Measurements from ENCODE around the gene RIPOR2. TPM values are rescaled to one million over a fixed set of nuclear protein-coding genes. Genes with fewer than 3 reads are reported as not detected.

The RIPOR2 gene
- total and polyA plus RNA-seq, 4 donors = 1.6 to 10.9 (median 3.7) TPM

DNA sequence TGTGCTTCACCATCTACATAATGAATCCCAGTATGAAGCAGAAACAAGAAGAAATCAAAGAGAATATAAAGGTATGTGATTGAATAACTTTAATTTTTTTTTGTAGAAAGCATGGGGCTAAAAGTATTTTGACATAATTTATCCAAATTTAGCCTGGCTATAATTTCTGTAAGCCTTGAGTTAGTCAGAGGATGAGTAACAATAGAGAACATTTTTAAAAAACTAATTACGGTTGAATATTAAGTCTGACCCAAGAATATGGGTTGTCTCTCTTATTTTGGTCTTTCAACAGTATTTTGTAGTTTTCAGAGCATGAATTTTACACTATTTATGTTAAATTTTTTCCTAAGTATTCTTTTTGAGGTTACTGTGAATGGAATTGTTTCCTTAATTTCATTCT lies 158.5 kb downstream of the RIPOR2 start:
- Histone ChIP-seq H3K36me3 (ENCODE audit: control insufficient read depth in 4 of 4, insufficient read depth in 3 of 4, low read depth in 1 of 4, low read length in 3 of 4) (peaks cover 0 to 4% (median 2%) of the 10 kb centered on the region in 4 donors), H3K4me3 (ENCODE audit: low read depth in 1 of 3, low read length in 3 of 3) (no peak overlapping the region), H3K9me3 (ENCODE audit: control insufficient read depth in 4 of 4, low read length in 3 of 4) (no peaks in the 10 kb centered on the region), H3K9ac (ENCODE audit: low read depth in 1 of 2, low read length in 2 of 2) (no peak overlapping the region), H3K27me3 (ENCODE audit: control insufficient read depth in 4 of 4, insufficient read depth in 4 of 4, low read length in 3 of 4) (no peaks in the 10 kb centered on the region), H3K4me1 (ENCODE audit: control insufficient read depth in 4 of 4, insufficient read depth in 4 of 4, low read length in 3 of 4) (peaks cover 5 to 30% (median 16%) of the 10 kb centered on the region in 4 donors), H3K27ac (ENCODE audit: low read depth in 1 of 2, low read length in 2 of 2) (no peak overlapping the region)
- TF ChIP-seq SP1 (IDR thresholded peaks at IDR 0.05) (no peak), MAX (IDR thresholded peaks at IDR 0.05) (no peak), RAD21 (IDR thresholded peaks at IDR 0.05) (no peak), EGR1 (IDR thresholded peaks at IDR 0.05; ENCODE audit: low read depth in 2 of 2) (no peak), HNF4A (conservative IDR thresholded peaks at IDR 0.05) (no peak), TAF1 (conservative IDR thresholded peaks at IDR 0.05) (no peak), YY1 (IDR thresholded peaks at IDR 0.05) (no peak), FOXA2 (IDR thresholded peaks at IDR 0.05) (no peak), FOXA1 (IDR thresholded peaks at IDR 0.05) (no peak), NR2F2 (IDR thresholded peaks at IDR 0.05) (no peak), GABPA (IDR thresholded peaks at IDR 0.05 in 1 of 2, conservative IDR thresholded peaks at IDR 0.05 in 1 of 2) (no peak), HNF4G (IDR thresholded peaks at IDR 0.05) (no peak), RXRA (IDR thresholded peaks at IDR 0.05) (no peak), JUND (IDR thresholded peaks at IDR 0.05) (no peak)
- TF ChIP-seq, protein P1, sequence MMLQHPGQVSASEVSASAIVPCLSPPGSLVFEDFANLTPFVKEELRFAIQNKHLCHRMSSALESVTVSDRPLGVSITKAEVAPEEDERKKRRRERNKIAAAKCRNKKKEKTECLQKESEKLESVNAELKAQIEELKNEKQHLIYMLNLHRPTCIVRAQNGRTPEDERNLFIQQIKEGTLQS (IDR thresholded peaks at IDR 0.05) = no peak
- TF ChIP-seq, protein P2, sequence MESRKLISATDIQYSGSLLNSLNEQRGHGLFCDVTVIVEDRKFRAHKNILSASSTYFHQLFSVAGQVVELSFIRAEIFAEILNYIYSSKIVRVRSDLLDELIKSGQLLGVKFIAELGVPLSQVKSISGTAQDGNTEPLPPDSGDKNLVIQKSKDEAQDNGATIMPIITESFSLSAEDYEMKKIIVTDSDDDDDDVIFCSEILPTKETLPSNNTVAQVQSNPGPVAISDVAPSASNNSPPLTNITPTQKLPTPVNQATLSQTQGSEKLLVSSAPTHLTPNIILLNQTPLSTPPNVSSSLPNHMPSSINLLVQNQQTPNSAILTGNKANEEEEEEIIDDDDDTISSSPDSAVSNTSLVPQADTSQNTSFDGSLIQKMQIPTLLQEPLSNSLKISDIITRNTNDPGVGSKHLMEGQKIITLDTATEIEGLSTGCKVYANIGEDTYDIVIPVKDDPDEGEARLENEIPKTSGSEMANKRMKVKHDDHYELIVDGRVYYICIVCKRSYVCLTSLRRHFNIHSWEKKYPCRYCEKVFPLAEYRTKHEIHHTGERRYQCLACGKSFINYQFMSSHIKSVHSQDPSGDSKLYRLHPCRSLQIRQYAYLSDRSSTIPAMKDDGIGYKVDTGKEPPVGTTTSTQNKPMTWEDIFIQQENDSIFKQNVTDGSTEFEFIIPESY (IDR thresholded peaks at IDR 0.05) = no peak
- TF ChIP-seq, protein P3, sequence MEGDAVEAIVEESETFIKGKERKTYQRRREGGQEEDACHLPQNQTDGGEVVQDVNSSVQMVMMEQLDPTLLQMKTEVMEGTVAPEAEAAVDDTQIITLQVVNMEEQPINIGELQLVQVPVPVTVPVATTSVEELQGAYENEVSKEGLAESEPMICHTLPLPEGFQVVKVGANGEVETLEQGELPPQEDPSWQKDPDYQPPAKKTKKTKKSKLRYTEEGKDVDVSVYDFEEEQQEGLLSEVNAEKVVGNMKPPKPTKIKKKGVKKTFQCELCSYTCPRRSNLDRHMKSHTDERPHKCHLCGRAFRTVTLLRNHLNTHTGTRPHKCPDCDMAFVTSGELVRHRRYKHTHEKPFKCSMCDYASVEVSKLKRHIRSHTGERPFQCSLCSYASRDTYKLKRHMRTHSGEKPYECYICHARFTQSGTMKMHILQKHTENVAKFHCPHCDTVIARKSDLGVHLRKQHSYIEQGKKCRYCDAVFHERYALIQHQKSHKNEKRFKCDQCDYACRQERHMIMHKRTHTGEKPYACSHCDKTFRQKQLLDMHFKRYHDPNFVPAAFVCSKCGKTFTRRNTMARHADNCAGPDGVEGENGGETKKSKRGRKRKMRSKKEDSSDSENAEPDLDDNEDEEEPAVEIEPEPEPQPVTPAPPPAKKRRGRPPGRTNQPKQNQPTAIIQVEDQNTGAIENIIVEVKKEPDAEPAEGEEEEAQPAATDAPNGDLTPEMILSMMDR (IDR thresholded peaks at IDR 0.05; ENCODE audit: low read depth, low read length, missing input control) = no peak
- TF ChIP-seq, protein P4, sequence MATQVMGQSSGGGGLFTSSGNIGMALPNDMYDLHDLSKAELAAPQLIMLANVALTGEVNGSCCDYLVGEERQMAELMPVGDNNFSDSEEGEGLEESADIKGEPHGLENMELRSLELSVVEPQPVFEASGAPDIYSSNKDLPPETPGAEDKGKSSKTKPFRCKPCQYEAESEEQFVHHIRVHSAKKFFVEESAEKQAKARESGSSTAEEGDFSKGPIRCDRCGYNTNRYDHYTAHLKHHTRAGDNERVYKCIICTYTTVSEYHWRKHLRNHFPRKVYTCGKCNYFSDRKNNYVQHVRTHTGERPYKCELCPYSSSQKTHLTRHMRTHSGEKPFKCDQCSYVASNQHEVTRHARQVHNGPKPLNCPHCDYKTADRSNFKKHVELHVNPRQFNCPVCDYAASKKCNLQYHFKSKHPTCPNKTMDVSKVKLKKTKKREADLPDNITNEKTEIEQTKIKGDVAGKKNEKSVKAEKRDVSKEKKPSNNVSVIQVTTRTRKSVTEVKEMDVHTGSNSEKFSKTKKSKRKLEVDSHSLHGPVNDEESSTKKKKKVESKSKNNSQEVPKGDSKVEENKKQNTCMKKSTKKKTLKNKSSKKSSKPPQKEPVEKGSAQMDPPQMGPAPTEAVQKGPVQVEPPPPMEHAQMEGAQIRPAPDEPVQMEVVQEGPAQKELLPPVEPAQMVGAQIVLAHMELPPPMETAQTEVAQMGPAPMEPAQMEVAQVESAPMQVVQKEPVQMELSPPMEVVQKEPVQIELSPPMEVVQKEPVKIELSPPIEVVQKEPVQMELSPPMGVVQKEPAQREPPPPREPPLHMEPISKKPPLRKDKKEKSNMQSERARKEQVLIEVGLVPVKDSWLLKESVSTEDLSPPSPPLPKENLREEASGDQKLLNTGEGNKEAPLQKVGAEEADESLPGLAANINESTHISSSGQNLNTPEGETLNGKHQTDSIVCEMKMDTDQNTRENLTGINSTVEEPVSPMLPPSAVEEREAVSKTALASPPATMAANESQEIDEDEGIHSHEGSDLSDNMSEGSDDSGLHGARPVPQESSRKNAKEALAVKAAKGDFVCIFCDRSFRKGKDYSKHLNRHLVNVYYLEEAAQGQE (IDR thresholded peaks at IDR 0.05) = no peak
- WGBS = 67% methylated on average over 1 of the region's 1 CpG
- DNase-seq (ENCODE audit: low spot score) = no peak

Data from liver (tissue), 9 donors.